Astrocyte of the cerebellum (primary cell): ENCODE results near the gene ARRDC1.

Experiments
- DNase-seq: peaks from one replicate; pipeline ENCODE4 v3.0.0-alpha.2; 2011; ENCODE audit warnings: low read depth
- H3K4me3 ChIP-seq: 2 replicates; pipeline ENCODE4 v1.5.1; 2011; ENCODE audit warnings: mild to moderate bottlenecking, low read depth, low read length, moderate library complexity
- in situ Hi-C: cut with HindIII; loops from 2 replicates; pipeline ENCODE4 v1.10.0; 2017; ENCODE audit warnings: low sequenced_read_pairs
- TF ChIP-seq, protein P1 (sequence below): IDR thresholded peaks from 2 replicates; pipeline ENCODE4 v1.5.1; 2012; ENCODE audit warnings: low read length, low read depth, moderate library complexity, mild to moderate bottlenecking; ENCODE audit errors: missing control alignments

Gene ARRDC1

GRCh38 chr9:137612741-137613142, 7.3 kb downstream of the ARRDC1 start:
- DNase-seq = no peak
- in situ Hi-C loops = no loop called here
- TF ChIP-seq, protein P1, sequence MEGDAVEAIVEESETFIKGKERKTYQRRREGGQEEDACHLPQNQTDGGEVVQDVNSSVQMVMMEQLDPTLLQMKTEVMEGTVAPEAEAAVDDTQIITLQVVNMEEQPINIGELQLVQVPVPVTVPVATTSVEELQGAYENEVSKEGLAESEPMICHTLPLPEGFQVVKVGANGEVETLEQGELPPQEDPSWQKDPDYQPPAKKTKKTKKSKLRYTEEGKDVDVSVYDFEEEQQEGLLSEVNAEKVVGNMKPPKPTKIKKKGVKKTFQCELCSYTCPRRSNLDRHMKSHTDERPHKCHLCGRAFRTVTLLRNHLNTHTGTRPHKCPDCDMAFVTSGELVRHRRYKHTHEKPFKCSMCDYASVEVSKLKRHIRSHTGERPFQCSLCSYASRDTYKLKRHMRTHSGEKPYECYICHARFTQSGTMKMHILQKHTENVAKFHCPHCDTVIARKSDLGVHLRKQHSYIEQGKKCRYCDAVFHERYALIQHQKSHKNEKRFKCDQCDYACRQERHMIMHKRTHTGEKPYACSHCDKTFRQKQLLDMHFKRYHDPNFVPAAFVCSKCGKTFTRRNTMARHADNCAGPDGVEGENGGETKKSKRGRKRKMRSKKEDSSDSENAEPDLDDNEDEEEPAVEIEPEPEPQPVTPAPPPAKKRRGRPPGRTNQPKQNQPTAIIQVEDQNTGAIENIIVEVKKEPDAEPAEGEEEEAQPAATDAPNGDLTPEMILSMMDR = no peak
- no peak overlapping the region for H3K4me3 ChIP-seq

DNA sequence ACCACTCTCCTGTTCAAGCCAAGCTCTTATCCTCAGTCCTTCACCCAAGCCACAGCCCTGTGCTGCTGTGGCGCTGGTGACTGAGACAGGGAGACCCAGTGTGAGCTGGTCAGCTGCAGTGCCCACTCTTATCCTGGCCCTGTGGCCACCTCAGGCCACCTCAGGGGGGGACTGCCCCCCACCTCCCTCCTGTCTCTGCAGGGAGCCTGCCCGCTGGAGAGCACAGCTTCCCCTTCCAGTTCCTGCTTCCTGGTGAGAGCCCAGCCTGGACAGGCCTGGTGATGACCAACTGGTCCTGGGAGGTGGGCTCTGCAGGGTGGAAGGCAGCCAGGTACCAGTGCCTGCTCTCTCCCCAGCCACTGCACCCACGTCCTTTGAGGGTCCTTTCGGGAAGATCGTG, 7.8 kb downstream of the ARRDC1 start:
- no peak for DNase-seq
- in situ Hi-C loops = no loop called here
- TF ChIP-seq, protein P1 = no peak
- no peak overlapping the region for H3K4me3 ChIP-seq

DNA sequence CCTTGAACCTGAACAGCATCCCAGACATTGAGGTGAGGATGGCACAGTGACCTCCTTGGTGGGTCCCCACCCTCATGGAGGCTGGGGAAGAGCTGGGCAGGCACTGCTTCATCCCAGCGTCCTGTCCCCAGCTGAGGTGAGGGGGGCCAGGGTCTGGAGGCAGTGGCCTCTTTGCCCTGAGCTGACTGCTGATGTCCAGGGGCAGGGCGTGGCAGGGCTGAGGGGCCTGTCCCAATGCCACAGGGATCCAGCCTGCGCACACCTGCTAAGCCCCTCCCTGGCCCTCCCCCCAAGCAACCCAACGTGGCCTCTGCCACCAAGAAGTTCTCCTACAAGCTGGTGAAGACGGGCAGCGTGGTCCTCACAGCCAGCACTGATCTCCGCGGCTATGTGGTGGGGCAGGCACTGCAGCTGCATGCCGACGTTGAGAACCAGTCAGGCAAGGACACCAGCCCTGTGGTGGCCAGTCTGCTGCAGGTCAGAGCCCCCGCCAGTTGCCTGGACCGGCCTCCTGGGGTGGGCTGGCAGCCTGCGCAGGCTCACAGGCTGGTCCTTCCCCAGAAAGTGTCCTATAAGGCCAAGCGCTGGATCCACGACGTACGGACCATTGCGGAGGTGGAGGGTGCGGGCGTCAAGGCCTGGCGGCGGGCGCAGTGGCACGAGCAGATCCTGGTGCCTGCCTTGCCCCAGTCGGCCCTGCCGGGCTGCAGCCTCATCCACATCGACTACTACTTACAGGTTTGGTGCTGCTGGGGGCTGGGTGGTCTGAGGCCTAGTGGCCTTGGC, 8.4 kb downstream of the ARRDC1 start:
- in situ Hi-C loops = no loop called here
- TF ChIP-seq, protein P1 = no peak
- no peak for DNase-seq
- no peak overlapping the region for H3K4me3 ChIP-seq

DNA sequence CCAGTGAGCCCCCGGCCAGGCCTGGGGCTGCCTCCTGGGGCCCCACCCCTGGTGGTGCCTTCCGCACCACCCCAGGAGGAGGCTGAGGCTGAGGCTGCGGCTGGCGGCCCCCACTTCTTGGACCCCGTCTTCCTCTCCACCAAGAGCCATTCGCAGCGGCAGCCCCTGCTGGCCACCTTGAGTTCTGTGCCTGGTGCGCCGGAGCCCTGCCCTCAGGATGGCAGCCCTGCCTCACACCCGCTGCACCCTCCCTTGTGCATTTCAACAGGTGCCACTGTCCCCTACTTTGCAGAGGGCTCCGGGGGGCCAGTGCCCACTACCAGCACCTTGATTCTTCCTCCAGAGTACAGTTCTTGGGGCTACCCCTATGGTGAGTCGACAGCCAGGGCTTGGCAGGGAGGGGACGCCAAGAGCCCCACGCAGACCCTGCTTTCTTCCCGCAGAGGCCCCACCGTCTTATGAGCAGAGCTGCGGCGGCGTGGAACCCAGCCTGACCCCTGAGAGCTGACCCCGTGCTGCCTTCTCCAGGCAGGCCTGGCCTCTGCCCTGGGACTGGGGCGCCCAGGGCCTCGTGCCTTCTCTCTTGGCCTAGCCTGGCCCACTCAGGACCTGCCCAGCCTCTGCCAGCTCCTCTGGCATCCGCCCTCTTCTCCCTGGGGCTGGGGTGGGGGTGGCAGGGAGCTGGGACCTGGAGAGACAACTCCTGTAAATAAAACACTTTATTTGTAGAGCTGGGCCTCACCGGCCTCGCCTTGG, 9.3 kb downstream of the ARRDC1 start:
- no peak for DNase-seq
- no peak overlapping the region for H3K4me3 ChIP-seq
- in situ Hi-C loops = no loop called here
- TF ChIP-seq, protein P1 = no peak

GRCh38 chr9:137615387-137615871, 9.9 kb downstream of the ARRDC1 start:
- TF ChIP-seq, protein P1 = no peak
- in situ Hi-C loops = no loop called here

GRCh38 chr9:137618105-137619067, 12.9 kb downstream of the ARRDC1 start, which contains the start of gene EHMT1:
TSS of gene EHMT1 (plus strand) at chr9:137619005. CDS start at chr9:137619029, 24 bp downstream.
- peak within 1 kb of the TSS; percentile 96 for H3K4me3 ChIP-seq
- peak; percentile 52 for DNase-seq
- TF ChIP-seq, protein P1 = no peak
- in situ Hi-C loops = no loop called here

More at GRCh38 chr9:137615387-137615871, 9.9 kb downstream of the ARRDC1 start:
- no peak for DNase-seq
- H3K4me3 ChIP-seq = no peak overlapping the region
